Measurements from ENCODE around the gene FLG.
"Not testable (repeated sequence)": the region's sequence is repeated elsewhere in the genome, so short reads cannot be mapped to it uniquely, and the experiment has no call there.

Gene FLG

DNA sequence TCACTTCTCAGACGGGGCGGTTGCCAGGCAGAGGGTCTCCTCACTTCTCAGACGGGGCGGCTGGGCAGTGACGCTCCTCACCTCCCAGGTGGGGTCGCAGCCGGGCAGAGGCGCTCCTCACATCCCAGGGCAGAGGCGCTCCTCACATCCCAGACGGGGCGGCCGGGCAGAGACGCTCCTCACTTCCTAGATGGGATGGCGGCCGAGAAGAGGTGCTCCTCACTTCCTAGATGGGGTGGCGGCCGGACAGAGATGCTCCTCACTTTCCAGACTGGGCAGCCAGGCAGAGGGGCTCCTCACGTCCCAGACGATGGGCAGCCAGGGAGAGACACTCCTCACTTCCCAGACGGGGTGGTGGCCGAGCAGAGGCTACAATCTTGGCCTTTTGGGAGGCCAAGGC is 68.6 kb downstream of the FLG start:
- not testable (repeated sequence) for DNase-seq
